GM23338 (cell line): ENCODE data around the gene SMOC1. TPM values are rescaled to one million over a fixed set of nuclear protein-coding genes. Genes with fewer than 3 reads are reported as not detected.

Source experiments
- ATAC-seq: fragments of 200-7000 bp; cut with Tn5 transposase; 3 replicates; pipeline ENCODE4 v1.9.1; 2020
- DNase-seq: peaks from one replicate; pipeline ENCODE4 v3.0.0-alpha.2; 2015; ENCODE audit warnings: low spot score
- H2AFZ ChIP-seq: fragments of 200-600 bp; sonication (generic); 2 replicates; pipeline ENCODE4 v1.8.0; 2016; ENCODE audit warnings: antibody characterized with exemption, mild to moderate bottlenecking, moderate library complexity
- H3F3A ChIP-seq: fragments of 200-600 bp; sonication (generic); replicated peaks from 2 replicates; pipeline ENCODE4 v1.8.0; 2017; ENCODE audit warnings: antibody characterized with exemption, mixed run types, low read depth
- H3K27ac ChIP-seq: fragments of 200-600 bp; sonication (generic); 2 replicates; pipeline ENCODE4 v1.6.1; 2016; ENCODE audit warnings: low read depth
- H3K27me3 ChIP-seq: fragments of 200-600 bp; sonication (generic); 2 replicates; pipeline ENCODE4 v1.8.0; 2016; ENCODE audit warnings: mild to moderate bottlenecking, mixed run types, moderate library complexity; ENCODE audit not compliant: insufficient read depth
- H3K36me3 ChIP-seq: fragments of 200-600 bp; sonication (generic); 2 replicates; pipeline ENCODE4 v1.8.0; 2016; ENCODE audit warnings: mild to moderate bottlenecking; ENCODE audit not compliant: insufficient read depth
- H3K4me1 ChIP-seq: fragments of 200-600 bp; sonication (generic); 2 replicates; pipeline ENCODE4 v1.8.0; 2016; ENCODE audit warnings: mild to moderate bottlenecking, moderate library complexity; ENCODE audit not compliant: insufficient read depth
- H3K4me2 ChIP-seq: fragments of 200-600 bp; sonication (generic); 2 replicates; pipeline ENCODE4 v1.7.1; 2017; ENCODE audit warnings: mixed run types
- H3K4me3 ChIP-seq: fragments of 200-600 bp; sonication (generic); 2 replicates; pipeline ENCODE4 v1.6.1; 2016; ENCODE audit warnings: mixed run types
- H3K79me2 ChIP-seq: fragments of 200-600 bp; sonication (generic); replicated peaks from 2 replicates; pipeline ENCODE4 v1.8.0; 2017; ENCODE audit warnings: mild to moderate bottlenecking; ENCODE audit not compliant: insufficient read depth
- H3K9me2 ChIP-seq: fragments of 200-600 bp; sonication (generic); 2 replicates; pipeline ENCODE4 v1.8.0; 2017; ENCODE audit not compliant: insufficient read depth
- H4K20me1 ChIP-seq: fragments of 200-600 bp; sonication (generic); replicated peaks from 2 replicates; pipeline ENCODE4 v1.8.0; 2017; ENCODE audit warnings: mild to moderate bottlenecking; ENCODE audit not compliant: insufficient read depth
- H3K27ac Mint-ChIP-seq: 2 replicates; pipeline ENCODE4 v1.8.0; 2020; ENCODE audit warnings: inconsistent platforms, mild to moderate bottlenecking, moderate library complexity, mixed read lengths
- H3K27me3 Mint-ChIP-seq: 3 replicates; pipeline ENCODE4 v1.8.0; 2022; ENCODE audit warnings: low read depth, mild to moderate bottlenecking, moderate library complexity, mixed read lengths, inconsistent platforms; ENCODE audit not compliant: insufficient read depth, poor library complexity
- H3K36me3 Mint-ChIP-seq: 3 replicates; pipeline ENCODE4 v1.8.0; 2021; ENCODE audit warnings: low read depth, mild to moderate bottlenecking, inconsistent platforms, moderate library complexity, mixed read lengths
- H3K4me1 Mint-ChIP-seq: 3 replicates; pipeline ENCODE4 v1.8.0; 2020; ENCODE audit warnings: mild to moderate bottlenecking, inconsistent platforms, mixed read lengths
- H3K4me3 Mint-ChIP-seq: 3 replicates; pipeline ENCODE4 v1.8.0; 2021; ENCODE audit warnings: moderate library complexity, mild to moderate bottlenecking, inconsistent platforms, mixed read lengths
- H3K9me3 Mint-ChIP-seq: 3 replicates; pipeline ENCODE4 v1.8.0; 2020; ENCODE audit warnings: moderate library complexity, mild to moderate bottlenecking, inconsistent platforms, mixed read lengths
- JUNB ChIP-seq: IDR thresholded peaks from one replicate; pipeline ENCODE4 v1.6.1; 2016; ENCODE audit warnings: antibody characterized with exemption; ENCODE audit not compliant: unreplicated experiment
- NANOG ChIP-seq: IDR thresholded peaks from 2 replicates; pipeline ENCODE4 v1.6.1; 2016; ENCODE audit warnings: antibody characterized with exemption, borderline replicate concordance
- POLR2AphosphoS5 ChIP-seq: IDR thresholded peaks from 2 replicates; pipeline ENCODE4 v1.6.1; 2016; ENCODE audit warnings: antibody characterized with exemption, low read depth
- ZNF114 ChIP-seq: fragments of 250-450 bp; sonication (Bioruptor Pico); IDR thresholded peaks from 2 replicates; pipeline ENCODE4 v1.5.0; 2020; ENCODE audit warnings: mild to moderate bottlenecking, moderate library complexity
- ZNF331 ChIP-seq: fragments of 250-450 bp; sonication (Bioruptor Pico); IDR thresholded peaks from 2 replicates; pipeline ENCODE4 v1.5.0; 2020; ENCODE audit warnings: low read depth, mild to moderate bottlenecking, moderate library complexity
- polyA plus RNA-seq: library from polyadenylated mRNA; unstranded; fragments of >200 nt; fragmentation: Nextera tagmentation; extraction: Ambion mirVana; gene quantifications from 2 replicates; pipeline ENCODE4 v1.2.1, GENCODE V29; 2016
- total RNA-seq: library from RNA; depleted of rRNA; stranded (reverse); fragments of >200 nt; shearing (Covaris generic); gene quantifications from 2 replicates; pipeline ENCODE4 v1.2.3, GENCODE V29; 2014
- TF ChIP-seq, protein P1 (sequence below): fragments of 250-450 bp; sonication (Bioruptor Pico); IDR thresholded peaks from 2 replicates; pipeline ENCODE4 v1.5.0; 2020; ENCODE audit warnings: mild to moderate bottlenecking, moderate library complexity
- TF ChIP-seq, protein P2 (sequence below), 2 experiments: fragments of 200-600 bp in 1 of 2; sonication (generic) in 1 of 2; conservative IDR thresholded peaks; 2 replicates each; pipeline versions ENCODE4 v1.5.1 to v1.6.1; 2016 to 2017; ENCODE audit warnings: antibody characterized with exemption in 2 of 2, low read depth in 2 of 2, mild to moderate bottlenecking in 2 of 2, moderate library complexity in 1 of 2
- TF ChIP-seq, protein P3 (sequence below): IDR thresholded peaks from one replicate; pipeline ENCODE4 v1.6.1; 2018; ENCODE audit warnings: antibody characterized with exemption; ENCODE audit not compliant: unreplicated experiment

Gene SMOC1
- total and polyA plus RNA-seq, 2 experiments from 2014 or later = 0.79 to 1.6 TPM

DNA sequence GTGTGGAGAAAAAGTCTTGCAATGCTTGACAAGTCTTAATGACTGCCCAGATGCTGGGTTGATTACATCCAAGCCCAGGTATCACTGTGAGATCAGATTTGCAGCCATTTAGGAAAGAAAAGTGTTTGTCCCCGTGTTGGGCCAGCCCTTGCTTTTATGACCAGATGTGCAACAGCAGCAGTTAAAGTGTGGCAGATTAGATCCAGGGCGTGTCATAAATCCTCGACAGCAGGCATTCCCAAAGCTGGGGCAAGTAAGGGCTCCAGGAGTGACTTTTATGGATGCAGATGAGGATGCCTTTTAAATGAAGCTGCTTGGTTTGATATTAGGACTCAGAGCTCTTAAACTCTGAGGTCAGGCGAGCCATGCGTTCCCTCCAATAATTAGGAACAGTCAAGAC, 1.7 kb downstream of the SMOC1 start:
- H3K36me3 Mint-ChIP-seq = no peaks in the 10 kb centered on the region
- H3K4me3 Mint-ChIP-seq = no peak overlapping the region
- H3K36me3 ChIP-seq = no peaks in the 10 kb centered on the region
- H3K27me3 ChIP-seq = peaks cover 32% of the 10 kb centered on the region
- 0 out of 2 replicates have a peak overlapping the region, but pooled peaks have one; percentile 88 for H3K4me3 ChIP-seq
- H3K27ac ChIP-seq = no peak overlapping the region
- DNase-seq (no peak), ATAC-seq (no peak)
- H3K79me2 ChIP-seq = no peaks in the 10 kb centered on the region
- no peaks in the 10 kb centered on the region for H3K9me2 ChIP-seq
- H3K4me1 ChIP-seq = peaks cover 4% of the 10 kb centered on the region; the same call in 1 of the 2 replicates
- H3K27me3 Mint-ChIP-seq = peaks cover 31% of the 10 kb centered on the region
- no peak overlapping the region for H3K27ac Mint-ChIP-seq
- H2AFZ ChIP-seq = no peak overlapping the region
- H4K20me1 ChIP-seq = no peaks in the 10 kb centered on the region
- peaks cover 12% of the 10 kb centered on the region; the same call in 2 of the 3 replicates for H3K4me1 Mint-ChIP-seq
- TF ChIP-seq, protein P1, sequence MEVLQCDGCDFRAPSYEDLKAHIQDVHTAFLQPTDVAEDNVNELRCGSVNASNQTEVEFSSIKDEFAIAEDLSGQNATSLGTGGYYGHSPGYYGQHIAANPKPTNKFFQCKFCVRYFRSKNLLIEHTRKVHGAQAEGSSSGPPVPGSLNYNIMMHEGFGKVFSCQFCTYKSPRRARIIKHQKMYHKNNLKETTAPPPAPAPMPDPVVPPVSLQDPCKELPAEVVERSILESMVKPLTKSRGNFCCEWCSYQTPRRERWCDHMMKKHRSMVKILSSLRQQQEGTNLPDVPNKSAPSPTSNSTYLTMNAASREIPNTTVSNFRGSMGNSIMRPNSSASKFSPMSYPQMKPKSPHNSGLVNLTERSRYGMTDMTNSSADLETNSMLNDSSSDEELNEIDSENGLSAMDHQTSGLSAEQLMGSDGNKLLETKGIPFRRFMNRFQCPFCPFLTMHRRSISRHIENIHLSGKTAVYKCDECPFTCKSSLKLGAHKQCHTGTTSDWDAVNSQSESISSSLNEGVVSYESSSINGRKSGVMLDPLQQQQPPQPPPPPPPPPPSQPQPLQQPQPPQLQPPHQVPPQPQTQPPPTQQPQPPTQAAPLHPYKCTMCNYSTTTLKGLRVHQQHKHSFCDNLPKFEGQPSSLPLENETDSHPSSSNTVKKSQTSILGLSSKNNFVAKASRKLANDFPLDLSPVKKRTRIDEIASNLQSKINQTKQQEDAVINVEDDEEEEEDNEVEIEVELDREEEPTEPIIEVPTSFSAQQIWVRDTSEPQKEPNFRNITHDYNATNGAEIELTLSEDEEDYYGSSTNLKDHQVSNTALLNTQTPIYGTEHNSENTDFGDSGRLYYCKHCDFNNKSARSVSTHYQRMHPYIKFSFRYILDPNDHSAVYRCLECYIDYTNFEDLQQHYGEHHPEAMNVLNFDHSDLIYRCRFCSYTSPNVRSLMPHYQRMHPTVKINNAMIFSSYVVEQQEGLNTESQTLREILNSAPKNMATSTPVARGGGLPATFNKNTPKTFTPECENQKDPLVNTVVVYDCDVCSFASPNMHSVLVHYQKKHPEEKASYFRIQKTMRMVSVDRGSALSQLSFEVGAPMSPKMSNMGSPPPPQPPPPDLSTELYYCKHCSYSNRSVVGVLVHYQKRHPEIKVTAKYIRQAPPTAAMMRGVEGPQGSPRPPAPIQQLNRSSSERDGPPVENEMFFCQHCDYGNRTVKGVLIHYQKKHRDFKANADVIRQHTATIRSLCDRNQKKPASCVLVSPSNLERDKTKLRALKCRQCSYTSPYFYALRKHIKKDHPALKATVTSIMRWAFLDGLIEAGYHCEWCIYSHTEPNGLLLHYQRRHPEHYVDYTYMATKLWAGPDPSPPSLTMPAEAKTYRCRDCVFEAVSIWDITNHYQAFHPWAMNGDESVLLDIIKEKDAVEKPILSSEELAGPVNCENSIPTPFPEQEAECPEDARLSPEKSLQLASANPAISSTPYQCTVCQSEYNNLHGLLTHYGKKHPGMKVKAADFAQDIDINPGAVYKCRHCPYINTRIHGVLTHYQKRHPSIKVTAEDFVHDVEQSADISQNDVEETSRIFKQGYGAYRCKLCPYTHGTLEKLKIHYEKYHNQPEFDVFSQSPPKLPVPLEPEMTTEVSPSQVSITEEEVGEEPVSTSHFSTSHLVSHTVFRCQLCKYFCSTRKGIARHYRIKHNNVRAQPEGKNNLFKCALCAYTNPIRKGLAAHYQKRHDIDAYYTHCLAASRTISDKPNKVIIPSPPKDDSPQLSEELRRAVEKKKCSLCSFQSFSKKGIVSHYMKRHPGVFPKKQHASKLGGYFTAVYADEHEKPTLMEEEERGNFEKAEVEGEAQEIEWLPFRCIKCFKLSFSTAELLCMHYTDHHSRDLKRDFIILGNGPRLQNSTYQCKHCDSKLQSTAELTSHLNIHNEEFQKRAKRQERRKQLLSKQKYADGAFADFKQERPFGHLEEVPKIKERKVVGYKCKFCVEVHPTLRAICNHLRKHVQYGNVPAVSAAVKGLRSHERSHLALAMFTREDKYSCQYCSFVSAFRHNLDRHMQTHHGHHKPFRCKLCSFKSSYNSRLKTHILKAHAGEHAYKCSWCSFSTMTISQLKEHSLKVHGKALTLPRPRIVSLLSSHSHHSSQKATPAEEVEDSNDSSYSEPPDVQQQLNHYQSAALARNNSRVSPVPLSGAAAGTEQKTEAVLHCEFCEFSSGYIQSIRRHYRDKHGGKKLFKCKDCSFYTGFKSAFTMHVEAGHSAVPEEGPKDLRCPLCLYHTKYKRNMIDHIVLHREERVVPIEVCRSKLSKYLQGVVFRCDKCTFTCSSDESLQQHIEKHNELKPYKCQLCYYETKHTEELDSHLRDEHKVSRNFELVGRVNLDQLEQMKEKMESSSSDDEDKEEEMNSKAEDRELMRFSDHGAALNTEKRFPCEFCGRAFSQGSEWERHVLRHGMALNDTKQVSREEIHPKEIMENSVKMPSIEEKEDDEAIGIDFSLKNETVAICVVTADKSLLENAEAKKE (CRISPR knock-in tag) = no peak
- TF ChIP-seq, protein P2, sequence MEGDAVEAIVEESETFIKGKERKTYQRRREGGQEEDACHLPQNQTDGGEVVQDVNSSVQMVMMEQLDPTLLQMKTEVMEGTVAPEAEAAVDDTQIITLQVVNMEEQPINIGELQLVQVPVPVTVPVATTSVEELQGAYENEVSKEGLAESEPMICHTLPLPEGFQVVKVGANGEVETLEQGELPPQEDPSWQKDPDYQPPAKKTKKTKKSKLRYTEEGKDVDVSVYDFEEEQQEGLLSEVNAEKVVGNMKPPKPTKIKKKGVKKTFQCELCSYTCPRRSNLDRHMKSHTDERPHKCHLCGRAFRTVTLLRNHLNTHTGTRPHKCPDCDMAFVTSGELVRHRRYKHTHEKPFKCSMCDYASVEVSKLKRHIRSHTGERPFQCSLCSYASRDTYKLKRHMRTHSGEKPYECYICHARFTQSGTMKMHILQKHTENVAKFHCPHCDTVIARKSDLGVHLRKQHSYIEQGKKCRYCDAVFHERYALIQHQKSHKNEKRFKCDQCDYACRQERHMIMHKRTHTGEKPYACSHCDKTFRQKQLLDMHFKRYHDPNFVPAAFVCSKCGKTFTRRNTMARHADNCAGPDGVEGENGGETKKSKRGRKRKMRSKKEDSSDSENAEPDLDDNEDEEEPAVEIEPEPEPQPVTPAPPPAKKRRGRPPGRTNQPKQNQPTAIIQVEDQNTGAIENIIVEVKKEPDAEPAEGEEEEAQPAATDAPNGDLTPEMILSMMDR (conservative IDR thresholded peaks at IDR 0.05; ENCODE audit: low read depth in 2 of 2) = no peak
- TF ChIP-seq NANOG (no peak), POLR2AphosphoS5 (no peak), ZNF331 (CRISPR knock-in tag) (no peak), JUNB (no peak), ZNF114 (CRISPR knock-in tag) (no peak)
- TF ChIP-seq, protein P3, sequence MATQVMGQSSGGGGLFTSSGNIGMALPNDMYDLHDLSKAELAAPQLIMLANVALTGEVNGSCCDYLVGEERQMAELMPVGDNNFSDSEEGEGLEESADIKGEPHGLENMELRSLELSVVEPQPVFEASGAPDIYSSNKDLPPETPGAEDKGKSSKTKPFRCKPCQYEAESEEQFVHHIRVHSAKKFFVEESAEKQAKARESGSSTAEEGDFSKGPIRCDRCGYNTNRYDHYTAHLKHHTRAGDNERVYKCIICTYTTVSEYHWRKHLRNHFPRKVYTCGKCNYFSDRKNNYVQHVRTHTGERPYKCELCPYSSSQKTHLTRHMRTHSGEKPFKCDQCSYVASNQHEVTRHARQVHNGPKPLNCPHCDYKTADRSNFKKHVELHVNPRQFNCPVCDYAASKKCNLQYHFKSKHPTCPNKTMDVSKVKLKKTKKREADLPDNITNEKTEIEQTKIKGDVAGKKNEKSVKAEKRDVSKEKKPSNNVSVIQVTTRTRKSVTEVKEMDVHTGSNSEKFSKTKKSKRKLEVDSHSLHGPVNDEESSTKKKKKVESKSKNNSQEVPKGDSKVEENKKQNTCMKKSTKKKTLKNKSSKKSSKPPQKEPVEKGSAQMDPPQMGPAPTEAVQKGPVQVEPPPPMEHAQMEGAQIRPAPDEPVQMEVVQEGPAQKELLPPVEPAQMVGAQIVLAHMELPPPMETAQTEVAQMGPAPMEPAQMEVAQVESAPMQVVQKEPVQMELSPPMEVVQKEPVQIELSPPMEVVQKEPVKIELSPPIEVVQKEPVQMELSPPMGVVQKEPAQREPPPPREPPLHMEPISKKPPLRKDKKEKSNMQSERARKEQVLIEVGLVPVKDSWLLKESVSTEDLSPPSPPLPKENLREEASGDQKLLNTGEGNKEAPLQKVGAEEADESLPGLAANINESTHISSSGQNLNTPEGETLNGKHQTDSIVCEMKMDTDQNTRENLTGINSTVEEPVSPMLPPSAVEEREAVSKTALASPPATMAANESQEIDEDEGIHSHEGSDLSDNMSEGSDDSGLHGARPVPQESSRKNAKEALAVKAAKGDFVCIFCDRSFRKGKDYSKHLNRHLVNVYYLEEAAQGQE = no peak
- peak overlapping the region; percentile 95; the same call in 1 of the 2 replicates for H3K4me2 ChIP-seq
- H3F3A ChIP-seq = 0 out of 2 replicates have a peak, but pooled peaks cover 4% of the 10 kb centered on the region
- no peaks in the 10 kb centered on the region for H3K9me3 Mint-ChIP-seq
